ENCODE measurements around the gene CNTN4. TPM values are rescaled to one million over a fixed set of nuclear protein-coding genes. Genes with fewer than 3 reads are reported as not detected.
"Not testable (repeated sequence)": the region's sequence is repeated elsewhere in the genome, so short reads cannot be mapped to it uniquely, and the experiment has no call there.

The CNTN4 gene
- total RNA-seq, 4 donors from 2014 or later, result 47.7 to 106 (median 83.3) TPM

GRCh38 chr3:2517500-2518172, 419.0 kb downstream of the CNTN4 start:
- no peaks in the 10 kb centered on the region for H3K36me3 ChIP-seq
- no peaks in the 10 kb centered on the region for H3K9me3 ChIP-seq
- no peak overlapping the region for H3K27ac ChIP-seq
- no peak overlapping the region for H3K4me3 ChIP-seq
- H3K27me3 ChIP-seq, result no peaks in the 10 kb centered on the region
- TF ChIP-seq POLR2A (IDR thresholded peaks at IDR 0.05) (no peak), EP300 (IDR thresholded peaks at IDR 0.05) (no peak)
- TF ChIP-seq, protein P1, sequence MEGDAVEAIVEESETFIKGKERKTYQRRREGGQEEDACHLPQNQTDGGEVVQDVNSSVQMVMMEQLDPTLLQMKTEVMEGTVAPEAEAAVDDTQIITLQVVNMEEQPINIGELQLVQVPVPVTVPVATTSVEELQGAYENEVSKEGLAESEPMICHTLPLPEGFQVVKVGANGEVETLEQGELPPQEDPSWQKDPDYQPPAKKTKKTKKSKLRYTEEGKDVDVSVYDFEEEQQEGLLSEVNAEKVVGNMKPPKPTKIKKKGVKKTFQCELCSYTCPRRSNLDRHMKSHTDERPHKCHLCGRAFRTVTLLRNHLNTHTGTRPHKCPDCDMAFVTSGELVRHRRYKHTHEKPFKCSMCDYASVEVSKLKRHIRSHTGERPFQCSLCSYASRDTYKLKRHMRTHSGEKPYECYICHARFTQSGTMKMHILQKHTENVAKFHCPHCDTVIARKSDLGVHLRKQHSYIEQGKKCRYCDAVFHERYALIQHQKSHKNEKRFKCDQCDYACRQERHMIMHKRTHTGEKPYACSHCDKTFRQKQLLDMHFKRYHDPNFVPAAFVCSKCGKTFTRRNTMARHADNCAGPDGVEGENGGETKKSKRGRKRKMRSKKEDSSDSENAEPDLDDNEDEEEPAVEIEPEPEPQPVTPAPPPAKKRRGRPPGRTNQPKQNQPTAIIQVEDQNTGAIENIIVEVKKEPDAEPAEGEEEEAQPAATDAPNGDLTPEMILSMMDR (IDR thresholded peaks at IDR 0.05), result no peak
- DNase-seq (ENCODE audit: low spot score in 2 of 2), result no peak
- no peaks in the 10 kb centered on the region for H3K4me1 ChIP-seq
- 82 to 86% methylated on average over 5 of the region's 5 CpGs for WGBS, 2 donors

GRCh38 chr3:2523281-2523836, 424.7 kb downstream of the CNTN4 start:
- H3K36me3 ChIP-seq, result no peaks in the 10 kb centered on the region
- TF ChIP-seq EP300 (IDR thresholded peaks at IDR 0.05) (no peak), POLR2A (IDR thresholded peaks at IDR 0.05) (no peak)
- TF ChIP-seq, protein P1 (IDR thresholded peaks at IDR 0.05), result no peak
- no peak for DNase-seq (ENCODE audit: low spot score in 2 of 2)
- no peaks in the 10 kb centered on the region for H3K27me3 ChIP-seq
- no peak overlapping the region for H3K4me3 ChIP-seq
- WGBS, 2 donors, result 51 to 64% methylated on average over 2 of the region's 2 CpGs
- no peak overlapping the region for H3K27ac ChIP-seq
- peaks cover 0 to 4% (median 0%) of the 10 kb centered on the region in 4 donors for H3K4me1 ChIP-seq
- H3K9me3 ChIP-seq, result no peaks in the 10 kb centered on the region

DNA sequence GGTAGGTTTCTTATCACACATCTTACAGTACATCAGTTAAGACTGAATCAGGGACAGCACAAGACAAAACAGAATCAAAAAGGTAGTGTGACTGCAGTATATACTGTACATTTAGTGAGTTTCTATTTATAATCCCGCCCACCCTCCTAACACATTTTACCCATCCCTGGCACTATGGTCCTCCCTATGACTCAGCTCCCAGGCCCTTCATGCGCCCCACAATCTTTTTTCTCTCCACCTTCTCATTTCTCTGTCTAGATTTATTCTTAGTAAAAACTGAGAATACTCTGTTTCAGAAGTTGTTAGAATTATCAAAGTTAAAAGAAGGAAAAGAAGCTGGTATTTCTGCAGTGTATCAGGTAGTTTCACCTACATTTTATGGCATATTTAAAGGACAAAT, 427.3 kb downstream of the CNTN4 start:
- H3K9me3 ChIP-seq, result no peaks in the 10 kb centered on the region
- DNase-seq (ENCODE audit: low spot score in 2 of 2), result no peak
- no peaks in the 10 kb centered on the region for H3K27me3 ChIP-seq
- H3K36me3 ChIP-seq, result no peaks in the 10 kb centered on the region
- WGBS, 2 donors, result 90 to 94% methylated on average over 2 of the region's 2 CpGs
- peaks cover 0 to 4% (median 0%) of the 10 kb centered on the region in 4 donors for H3K4me1 ChIP-seq
- H3K4me3 ChIP-seq, result no peak overlapping the region
- no peak for TF ChIP-seq EP300 (IDR thresholded peaks at IDR 0.05)
- TF ChIP-seq, protein P1 (IDR thresholded peaks at IDR 0.05), result no peak
- no peak for TF ChIP-seq POLR2A (IDR thresholded peaks at IDR 0.05)
- no peak overlapping the region for H3K27ac ChIP-seq

DNA sequence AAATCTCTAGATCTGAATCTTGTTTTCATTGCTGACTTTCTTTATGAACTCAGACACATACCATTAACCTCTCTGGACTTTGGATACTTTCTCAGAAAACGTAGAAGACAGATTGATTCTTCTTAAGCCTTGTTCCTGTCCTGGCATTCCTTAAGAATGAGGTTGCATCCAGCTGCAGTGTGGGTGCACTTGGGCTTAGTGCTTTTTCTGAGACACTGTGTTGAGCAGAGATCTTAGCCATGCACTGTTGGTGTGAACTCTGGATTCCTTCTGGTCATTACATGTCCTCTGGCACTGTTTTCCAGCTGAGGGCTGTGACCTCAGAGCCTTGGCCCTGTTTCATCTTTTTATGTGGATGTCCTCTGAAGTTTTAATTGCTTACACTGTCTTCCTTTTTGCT, 428.3 kb downstream of the CNTN4 start:
- H3K27me3 ChIP-seq, result no peaks in the 10 kb centered on the region
- H3K4me1 ChIP-seq, result peaks cover 0 to 4% (median 0%) of the 10 kb centered on the region in 4 donors
- TF ChIP-seq POLR2A (IDR thresholded peaks at IDR 0.05) (no peak), EP300 (IDR thresholded peaks at IDR 0.05) (no peak)
- TF ChIP-seq, protein P1 (IDR thresholded peaks at IDR 0.05), result no peak
- H3K27ac ChIP-seq, result no peak overlapping the region
- WGBS, 2 donors, result 0 to 12% methylated on average over 1 of the region's 1 CpG
- DNase-seq (ENCODE audit: low spot score in 2 of 2), result no peak
- no peaks in the 10 kb centered on the region for H3K9me3 ChIP-seq
- H3K4me3 ChIP-seq, result no peak overlapping the region
- H3K36me3 ChIP-seq, result no peaks in the 10 kb centered on the region

DNA sequence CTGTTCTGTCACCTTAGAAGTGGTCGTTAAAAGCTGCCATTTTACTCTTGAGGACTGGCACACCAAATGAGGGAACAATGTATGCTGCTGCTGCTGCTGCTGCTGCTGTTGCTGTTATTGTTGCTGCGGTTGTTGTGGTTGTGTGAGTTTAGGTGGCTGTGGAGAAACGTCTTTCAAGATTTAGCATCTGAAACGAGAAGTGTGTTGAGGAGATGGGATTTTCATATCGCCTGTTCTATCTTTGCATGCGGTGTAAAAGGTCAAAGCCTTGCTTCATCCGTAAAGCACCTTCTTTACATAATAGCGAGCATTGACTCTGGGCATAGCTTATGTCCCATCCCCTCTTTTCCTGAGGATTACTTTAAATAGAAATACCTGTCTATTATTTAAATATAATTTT, 428.7 kb downstream of the CNTN4 start:
- H3K27me3 ChIP-seq; H3K4me3 ChIP-seq; H3K4me1 ChIP-seq; DNase-seq (ENCODE audit: low spot score in 2 of 2); H3K9me3 ChIP-seq; H3K36me3 ChIP-seq; H3K27ac ChIP-seq: not testable (repeated sequence)
- WGBS, 2 donors, result 65 to 69% methylated on average over 8 of the region's 8 CpGs

DNA sequence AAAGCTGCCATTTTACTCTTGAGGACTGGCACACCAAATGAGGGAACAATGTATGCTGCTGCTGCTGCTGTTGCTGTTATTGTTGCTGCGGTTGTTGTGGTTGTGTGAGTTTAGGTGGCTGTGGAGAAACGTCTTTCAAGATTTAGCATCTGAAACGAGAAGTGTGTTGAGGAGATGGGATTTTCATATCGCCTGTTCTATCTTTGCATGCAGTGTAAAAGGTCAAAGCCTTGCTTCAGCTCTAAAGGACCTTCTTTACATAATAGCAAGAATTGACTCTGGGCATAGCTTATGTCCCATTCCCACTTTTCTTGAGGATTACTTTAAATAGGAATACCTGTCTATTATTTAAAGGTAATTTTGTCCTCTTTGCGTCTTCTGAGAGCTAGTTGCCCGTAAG, 436.1 kb downstream of the CNTN4 start:
- not testable (repeated sequence) for H3K36me3 ChIP-seq; DNase-seq (ENCODE audit: low spot score in 2 of 2); H3K27ac ChIP-seq; H3K4me3 ChIP-seq; H3K9me3 ChIP-seq; H3K27me3 ChIP-seq; H3K4me1 ChIP-seq
- WGBS, 2 donors, result 90 to 91% methylated on average over 6 of the region's 6 CpGs

All from tibial nerve (tissue), 4 donors.